ENCODE measurements around the gene IGDCC3.

The IGDCC3 gene

DNA sequence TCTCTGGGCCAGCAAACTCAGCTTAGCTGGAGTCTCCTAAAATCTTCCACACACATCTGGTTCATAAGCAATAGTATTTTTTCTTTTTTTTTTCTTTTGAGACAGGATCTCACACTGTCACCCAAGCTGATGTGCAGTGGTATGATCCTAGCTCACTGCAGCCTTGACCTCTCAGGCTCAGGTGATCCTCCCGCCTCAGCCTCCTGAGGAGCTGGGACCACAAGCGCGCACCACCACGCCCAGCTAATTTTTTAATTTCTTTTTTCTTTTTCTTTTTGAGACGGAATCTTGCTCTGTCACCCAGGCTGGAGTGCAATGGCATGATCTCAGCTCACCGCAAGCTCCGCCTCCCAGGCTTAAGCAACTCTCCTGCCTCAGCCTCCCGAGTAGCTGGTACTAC, 39.0 kb downstream of the IGDCC3 start:
- DNase-seq = no peak

DNA sequence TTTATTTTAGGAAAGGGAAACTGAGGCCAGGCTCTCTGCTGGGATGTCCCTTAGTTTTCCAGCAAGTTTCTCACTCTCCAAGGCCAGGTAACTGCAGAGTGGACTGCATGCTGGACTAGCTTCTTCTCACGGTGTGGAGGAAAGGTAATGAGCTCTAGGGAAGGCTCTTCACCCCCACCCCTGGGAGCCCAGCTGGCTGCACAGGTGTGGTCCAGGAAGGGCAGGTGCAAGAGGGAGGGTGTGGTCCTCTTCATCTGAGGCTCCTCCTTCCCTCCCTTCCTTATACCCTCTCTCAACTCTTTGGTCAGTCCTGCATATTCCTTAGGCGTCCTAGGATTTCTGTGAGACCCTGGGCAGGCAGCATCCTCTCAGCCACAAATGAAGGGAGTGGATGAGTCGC, 39.4 kb downstream of the IGDCC3 start:
- DNase-seq = peak; percentile 60

DNA sequence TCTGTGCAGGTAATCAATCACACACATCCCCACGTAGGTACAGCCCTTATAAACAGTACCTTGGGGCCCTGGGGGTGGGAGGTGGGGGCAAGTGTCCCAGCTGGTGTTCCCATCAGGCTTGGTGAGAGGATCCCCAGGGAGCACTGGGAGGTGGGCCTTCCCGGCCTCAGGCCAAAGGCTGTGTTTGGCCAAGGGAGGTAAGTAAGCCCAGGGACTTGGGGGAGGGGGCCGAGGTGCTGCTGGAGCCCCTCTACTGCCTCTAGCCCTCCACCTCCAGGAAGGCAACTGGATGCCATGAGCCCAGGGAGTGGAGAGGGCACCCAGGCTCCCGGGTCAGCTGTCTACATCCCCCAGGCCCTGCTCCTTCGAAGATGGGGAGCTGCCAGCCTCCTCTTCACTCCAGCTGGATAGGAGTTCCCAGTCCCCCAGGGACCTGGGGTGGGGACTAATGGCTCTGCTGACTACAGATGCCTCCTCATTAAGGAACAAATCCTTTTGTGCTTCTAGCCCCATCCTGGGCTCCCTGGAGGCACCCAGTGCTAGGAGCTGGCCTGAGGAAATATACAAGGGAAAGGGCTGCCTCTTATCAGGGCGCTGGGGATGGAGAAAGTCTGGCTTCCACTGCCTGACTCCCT, 40.2 kb downstream of the IGDCC3 start:
- DNase-seq = no peak

GRCh38 chr15:65336493-65337435, 41.0 kb downstream of the IGDCC3 start:
- DNase-seq = no peak

DNA sequence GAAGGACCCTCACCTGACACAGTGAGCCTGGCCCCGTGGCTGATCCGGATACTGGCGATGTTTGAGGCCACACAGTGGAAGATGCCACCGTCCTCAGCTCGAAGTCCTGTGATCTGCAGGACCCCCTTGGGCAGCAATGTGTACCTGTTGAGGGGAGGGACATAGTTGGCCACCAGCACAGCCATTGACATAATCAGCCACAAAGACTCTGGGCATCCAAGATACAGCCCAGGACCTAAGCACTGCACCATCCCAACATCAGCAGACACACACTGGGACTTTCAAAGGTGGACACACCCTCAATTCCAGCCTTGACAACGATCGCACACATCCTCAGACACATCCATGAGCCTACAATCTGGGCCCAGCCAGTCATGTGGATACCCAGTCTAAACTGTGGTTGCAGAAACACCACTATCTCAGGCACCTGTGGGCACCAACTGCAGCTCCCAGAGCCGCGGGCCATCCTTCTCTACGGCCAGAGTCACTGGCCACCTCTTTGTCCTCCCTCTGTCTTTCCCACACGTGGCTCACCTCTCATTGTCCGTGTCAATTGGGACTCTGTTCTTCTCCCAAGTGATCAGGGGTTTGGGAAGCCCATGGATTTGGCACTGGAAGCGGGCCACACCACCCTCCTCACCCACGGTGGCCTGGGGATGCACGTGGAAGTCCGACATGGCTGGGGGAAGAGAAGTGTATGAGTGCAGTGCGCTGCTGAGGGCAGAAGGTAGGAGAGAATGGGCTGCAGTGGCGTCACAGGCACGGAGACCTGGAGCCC, 42.3 kb downstream of the IGDCC3 start:
- DNase-seq = no peak

- peak; percentile 11 for DNase-seq
Observed at GRCh38 chr15:65334586-65335231, 43.1 kb downstream of the IGDCC3 start.

DNA sequence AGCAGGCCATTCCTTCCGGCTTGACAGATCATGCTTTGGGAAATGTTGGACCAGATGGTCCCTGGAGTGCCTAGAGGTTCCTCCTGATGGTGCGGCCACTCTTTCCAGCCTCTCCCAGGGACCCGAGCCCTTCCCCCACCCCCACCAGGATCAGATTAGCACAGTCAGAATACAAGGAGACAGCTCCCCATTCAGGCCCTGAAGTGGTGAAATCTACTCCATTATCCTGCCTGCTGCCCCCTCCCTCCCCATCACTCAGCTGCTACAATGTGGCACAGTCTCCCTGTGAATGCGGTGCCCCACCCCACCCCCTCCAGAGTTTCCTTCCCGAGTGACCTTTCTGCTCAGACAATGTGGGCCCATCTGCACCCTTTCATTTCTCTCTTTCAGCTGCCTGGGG, 43.9 kb downstream of the IGDCC3 start:
- no peak for DNase-seq

DNA sequence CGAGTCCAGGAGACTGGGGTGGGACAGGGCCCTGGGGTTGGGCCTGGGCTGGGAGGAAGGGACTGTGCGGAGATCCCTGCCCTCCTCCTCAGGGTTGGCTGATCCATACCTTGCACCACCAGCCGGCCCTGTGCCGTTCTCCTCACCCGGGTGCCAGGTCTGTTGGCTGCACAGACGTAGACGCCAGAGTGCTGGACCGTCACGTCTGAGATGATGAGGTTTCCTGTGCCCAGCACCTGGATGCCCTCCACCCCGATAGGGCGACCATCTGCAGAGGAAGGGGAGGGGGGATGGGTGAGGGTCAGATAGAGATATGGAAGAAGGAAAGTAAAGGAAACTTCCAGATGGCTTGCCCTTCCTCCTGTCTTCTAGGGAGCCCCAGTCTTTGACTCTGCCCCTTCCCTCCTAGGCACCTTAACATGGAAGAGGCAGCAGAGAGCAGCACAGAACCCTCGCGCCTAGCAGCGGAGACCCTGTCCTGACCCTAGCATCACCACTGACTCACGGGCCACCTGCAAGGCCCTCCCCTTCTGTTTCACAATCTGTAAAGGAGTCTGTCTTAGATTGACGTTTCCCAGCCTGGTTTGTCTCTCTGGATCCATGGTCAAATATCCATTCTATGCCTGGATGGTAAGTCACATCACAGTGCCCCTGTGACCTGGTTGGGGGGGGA, 44.5 kb downstream of the IGDCC3 start:
- no peak for DNase-seq

DNA sequence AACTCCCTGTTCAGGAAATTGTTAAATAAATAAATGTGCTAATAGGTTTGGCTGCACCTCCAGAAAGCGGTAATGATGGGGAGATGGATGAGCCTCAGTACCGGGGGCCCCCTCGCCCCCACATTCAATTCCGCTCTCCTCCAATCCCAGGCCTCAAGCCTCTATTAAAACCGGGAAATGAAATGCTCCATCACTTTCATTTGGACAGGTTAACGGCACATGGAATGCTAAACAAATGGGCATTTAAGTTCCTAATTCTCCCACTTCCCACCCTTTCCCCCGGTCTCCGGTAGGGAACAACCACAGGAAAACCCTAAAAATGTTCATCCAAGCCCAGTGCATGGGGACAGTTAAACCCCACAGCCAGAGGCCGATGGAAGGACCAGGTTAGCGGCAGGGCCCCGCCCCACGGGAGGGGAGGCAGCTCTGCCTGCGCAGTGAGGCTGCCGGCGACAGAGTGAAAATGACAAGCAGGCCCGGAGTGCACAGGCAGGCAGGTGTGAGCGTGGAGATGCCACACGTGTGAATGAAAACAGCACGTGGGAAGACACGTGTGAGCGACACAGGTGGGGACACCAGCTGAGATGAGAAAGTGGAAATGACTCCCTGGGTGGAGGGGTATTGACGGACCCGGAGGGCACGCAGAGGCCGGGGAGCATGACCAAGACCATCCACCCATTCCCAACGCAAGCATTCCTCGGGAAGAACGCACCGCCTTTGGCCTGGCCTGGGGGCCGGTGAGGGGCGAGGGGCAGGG, 45.2 kb downstream of the IGDCC3 start:
- DNase-seq = no peak

DNA sequence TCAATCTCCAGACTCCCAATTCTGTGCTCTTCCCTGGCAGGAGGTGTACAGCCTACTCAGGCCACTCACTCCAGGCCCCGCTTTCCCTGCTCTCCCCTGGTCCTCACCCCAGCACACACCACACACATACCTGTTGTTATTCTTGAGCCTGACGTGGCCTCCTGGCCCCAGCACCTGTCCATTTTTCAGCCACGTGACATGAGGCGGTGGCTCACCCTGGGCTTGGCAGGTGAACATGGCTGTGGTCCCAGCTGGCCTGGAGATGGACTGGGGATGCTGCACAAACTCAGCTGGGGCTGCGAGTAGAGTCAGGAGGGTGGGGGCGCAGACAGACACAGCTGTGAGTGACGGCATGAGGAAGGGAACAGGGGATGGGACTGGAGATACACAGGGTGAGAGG, 46.0 kb downstream of the IGDCC3 start:
- no peak for DNase-seq

DNA sequence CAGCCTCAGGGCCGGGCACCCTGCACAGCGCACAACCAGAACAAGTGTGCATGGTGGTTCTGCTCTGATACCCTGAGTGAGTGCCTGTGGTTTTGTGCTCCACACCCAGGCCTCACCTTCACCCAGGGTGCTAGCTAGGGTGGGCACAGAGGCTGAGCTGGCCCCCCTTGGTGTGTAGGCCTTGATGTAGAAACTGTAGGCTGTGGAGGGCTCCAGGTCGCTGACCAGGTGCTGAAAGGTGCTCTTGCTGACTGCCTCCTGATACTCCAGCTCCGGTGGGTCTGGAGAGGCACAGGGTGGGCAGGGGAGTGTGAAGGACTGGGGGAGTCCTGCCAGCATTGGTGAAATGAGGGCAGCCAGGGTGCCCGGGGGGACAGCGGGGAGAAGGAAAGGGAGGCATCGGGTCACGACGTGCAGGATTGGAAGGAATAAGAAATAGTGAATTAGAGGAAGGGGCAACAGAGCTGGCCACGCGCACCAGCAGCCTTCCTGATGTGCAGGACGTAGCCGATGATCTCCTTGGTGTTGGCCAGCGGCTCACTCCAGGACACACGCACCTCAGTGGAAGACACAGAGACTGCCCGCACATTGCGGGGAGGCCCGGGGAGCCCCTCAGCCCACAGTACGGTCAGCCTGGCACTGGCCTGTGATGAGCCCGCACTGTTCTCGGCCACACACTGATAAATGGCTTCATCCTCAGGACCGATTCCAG, 46.7 kb downstream of the IGDCC3 start:
- no peak for DNase-seq

- no peak for DNase-seq
Observed at GRCh38 chr15:65329984-65330735, 47.6 kb downstream of the IGDCC3 start.

- DNase-seq = no peak
Observed at GRCh38 chr15:65329288-65329983, 48.4 kb downstream of the IGDCC3 start.

DNA sequence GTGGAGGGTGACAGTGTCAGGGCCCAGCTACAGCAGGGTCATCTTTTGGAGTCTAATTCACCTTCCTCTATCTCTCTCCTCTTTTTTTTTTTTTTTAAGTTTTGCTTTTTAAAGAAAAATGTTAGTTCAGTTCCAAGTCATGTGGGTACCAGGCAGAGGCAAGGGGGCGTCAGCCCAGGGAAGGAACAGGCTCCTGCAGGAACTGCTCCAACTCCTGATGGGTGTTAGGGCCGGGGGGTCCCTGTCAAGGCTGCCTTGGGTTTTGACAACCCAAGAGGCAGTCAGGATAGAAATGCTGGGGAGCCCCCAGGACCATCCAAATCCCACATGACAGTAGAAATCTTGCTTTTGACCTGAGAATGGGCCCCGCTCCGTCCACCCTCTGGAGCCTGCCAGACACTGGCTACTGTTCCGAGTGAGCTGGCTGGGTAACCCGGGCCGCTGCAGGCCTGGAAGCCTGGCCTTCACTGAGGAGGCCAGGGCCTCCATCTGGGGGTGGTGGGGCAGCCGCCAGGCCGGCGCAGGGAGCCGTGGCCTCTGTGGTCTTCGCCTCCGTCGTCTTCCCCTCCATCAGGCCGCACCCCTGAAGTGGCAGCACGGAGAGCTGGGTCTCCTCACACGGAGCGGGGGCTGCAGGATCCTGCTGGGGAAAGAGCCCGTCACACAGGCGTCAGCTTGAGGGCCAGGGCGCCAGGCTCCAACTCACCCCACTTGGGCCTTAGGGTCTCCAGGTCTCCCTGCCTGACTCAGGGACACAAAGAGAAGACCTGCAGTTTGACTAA, 49.1 kb downstream of the IGDCC3 start:
- DNase-seq = no peak

- DNase-seq = no peak
Observed at GRCh38 chr15:65327651-65328393, 50.0 kb downstream of the IGDCC3 start.

DNA sequence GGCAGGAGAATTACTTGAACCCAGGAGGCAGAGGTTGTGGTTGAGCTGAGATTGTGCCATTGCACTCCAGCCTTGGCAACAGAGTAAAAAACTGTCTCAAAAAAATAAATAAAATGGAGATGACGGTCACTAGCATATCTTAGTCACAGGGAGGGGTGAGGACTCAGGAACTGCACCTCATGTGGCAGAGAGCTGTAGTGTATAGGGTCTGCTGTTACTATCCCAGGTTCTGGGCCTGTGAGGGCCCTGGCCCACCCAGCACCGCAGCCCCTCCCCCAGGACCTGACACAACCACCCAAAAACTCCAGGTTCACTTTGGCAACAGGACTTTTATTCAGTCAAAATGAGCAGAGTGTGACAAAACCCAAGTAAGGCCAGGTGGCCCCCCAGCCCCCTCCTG, 51.0 kb downstream of the IGDCC3 start:
- no peak for DNase-seq

- DNase-seq = no peak
Observed at GRCh38 chr15:65326117-65326526, 51.7 kb downstream of the IGDCC3 start.

DNA sequence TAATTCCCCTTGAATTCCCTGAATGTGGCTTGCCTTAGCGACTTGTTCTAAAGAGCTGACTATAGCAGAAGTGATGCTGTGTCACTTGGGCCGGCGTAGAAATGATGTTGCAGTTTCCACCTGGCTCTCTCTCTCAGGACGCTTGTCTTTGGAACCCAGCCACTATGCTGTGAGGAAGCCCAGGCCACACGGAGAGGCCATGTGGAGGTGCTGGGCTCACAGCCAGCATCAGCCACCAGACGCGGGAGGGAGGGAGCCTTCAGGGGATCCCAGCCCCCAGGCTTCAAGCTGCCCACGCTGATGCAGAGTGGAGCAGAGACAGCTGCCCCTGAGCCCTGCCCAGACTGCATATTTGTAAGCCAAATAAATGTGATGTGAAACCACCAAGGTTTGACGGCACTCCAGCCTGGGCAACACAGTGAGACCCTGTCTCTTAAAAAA, 54.7 kb downstream of the IGDCC3 start:
- peak; percentile 97 for DNase-seq

Measured in NCI-H1105 (cell line).